NCI-H146 treated with DMSO at 0.1 percent for 48 hours (cell line): ENCODE measurements around the gene P2RY12.

ENCODE experiments used
- DNase-seq: peaks from one replicate; lab custom pipeline; 2025; ENCODE audit not compliant: unreplicated experiment; lab: John Stamatoyannopoulos, UW

Gene P2RY12

DNA sequence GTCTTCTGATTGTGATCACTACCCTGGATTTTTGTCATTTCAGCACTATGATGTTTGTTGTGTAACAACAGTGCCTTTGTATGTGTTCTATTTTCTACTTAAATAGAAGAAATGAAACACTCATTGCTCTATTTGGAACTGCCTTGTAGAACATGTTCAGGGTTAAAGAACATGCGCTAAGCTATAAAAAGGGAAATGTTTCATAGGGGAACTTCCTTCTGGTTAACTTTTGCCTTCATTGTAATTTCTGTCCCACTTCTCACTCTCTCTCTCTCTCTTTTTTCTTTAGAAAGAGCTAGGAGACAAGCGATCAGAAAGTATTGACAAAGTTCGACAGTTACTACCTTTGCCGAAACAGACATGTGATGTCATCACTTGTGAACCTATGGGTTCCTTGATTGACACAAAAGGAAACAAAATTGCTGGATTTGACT, at the start of gene P2RY12:
Gene P2RY12 (minus strand): TSS at position 13 of the 434 bp plus-strand sequence. CDS start 45,908 bp downstream, outside the sequence.
- DNase-seq, result no peak

DNA sequence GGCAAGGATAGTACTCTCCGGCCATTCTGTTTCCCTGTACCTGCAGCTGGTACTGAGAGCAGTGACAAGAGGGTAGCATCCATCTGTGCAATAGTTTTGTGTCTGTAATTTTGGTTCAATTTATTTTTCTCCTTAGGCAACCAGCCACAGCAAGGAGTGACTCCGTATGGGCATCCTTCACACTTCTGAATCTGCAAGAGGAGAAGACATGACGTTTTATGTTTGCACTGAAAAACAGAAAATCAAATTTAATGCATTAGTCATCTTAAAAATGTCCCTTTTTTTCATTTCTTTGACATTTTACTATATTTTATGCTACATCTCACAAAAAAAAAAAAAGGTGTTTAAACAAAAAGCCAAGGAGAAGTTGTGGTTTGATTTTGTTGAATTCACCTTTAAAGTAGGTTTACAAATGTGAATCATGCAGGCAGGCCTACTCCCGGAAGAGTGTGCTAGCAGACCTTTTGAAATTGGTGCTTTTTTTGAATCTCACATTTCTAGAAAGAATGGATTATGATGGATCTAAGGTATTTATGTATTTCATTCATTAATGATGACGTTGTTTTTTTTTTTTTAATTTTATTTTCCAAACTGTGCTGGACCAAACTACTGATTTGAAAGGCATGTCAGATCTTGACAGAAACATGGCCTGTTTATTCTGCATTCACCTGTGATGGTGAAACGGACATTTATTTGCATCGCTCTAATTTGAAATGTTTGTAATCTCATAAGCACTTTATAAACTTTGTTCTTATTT, 48.2 kb upstream of the P2RY12 start:
- no peak for DNase-seq

DNA sequence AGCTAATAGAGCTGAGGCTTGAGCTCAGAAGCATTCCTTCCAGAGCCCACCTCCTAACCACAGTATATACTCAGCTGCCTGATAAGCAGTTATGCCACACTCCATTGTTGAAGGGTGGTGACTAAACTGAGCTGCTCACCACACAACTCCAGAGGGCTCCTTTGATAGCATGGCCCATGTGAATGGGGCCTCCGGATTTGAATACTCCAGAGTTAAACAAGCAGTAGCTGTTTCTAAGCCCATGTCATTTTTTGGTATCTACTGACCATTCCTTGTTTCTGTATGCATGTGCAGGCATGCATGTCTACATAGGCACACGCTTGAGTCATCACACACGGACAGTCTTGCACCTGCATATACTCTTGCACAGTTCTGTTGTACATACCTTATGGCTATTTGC, 47.4 kb upstream of the P2RY12 start:
- DNase-seq, result no peak

DNA sequence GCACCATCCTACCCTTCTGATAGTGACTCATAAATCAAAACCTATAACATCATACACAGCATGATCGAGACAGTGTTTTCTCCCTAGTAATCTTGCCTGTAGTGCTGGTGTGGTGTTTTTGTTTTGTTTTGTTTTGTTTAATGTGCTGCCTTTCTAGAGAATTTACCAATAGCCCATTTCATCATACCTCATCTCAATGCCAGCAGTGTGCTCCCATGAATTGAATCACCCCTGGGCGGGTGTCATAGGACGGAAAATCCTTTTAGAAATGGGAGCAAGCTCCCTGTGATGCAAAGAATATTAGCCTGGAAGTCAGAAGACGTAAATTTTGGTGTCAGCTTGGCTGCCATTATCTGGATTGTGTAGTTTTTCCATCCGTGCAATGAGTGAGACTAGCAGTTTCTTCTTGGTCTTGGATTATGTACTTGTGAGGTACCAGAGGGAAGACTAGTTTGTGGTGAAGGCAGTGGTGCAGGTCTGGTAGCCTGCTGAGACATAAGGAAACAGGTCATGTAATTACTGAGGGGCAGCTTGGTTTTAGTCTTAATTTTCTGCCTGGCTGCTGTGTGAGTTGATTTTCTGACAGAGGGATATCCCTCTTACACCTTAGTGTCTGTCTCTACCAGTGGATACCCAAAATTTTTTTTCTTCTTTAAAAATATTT, 46.4 kb upstream of the P2RY12 start:
- no peak for DNase-seq

DNA sequence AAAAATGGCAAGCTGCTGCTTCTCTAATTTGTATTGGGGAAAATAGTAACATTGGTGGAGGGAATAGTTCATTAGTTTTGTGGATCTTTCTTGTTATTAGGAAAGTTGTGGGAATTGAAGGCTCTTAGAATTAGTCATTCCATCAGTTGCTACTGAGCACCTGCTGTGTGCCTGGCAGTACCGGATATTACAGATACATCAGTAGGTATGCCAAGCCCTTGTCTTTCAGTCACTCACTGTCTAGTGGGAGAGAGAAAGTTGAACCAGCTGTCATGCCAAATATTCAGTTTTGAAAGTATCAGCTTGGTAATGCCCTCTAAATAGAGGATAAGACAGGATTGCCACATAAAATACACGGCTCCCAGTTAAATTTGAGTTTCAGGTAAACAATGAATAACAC, 43.8 kb upstream of the P2RY12 start:
- no peak for DNase-seq

DNA sequence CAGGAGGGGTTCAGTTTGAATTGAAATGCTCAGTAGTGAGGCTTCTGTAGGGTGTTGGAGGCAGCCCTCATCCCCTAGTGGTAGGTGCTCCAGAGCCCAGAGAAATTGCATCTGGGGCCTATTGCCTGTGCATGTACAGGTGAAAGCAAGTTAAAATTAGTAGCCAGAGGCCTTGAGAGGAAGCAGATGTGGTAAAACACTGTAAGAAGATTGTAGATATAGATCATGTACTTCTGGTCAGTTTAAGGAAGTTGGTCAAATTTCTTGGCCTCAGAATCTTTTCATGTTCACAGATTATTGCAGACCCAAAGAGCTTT, 41.7 kb upstream of the P2RY12 start:
- no peak for DNase-seq

DNA sequence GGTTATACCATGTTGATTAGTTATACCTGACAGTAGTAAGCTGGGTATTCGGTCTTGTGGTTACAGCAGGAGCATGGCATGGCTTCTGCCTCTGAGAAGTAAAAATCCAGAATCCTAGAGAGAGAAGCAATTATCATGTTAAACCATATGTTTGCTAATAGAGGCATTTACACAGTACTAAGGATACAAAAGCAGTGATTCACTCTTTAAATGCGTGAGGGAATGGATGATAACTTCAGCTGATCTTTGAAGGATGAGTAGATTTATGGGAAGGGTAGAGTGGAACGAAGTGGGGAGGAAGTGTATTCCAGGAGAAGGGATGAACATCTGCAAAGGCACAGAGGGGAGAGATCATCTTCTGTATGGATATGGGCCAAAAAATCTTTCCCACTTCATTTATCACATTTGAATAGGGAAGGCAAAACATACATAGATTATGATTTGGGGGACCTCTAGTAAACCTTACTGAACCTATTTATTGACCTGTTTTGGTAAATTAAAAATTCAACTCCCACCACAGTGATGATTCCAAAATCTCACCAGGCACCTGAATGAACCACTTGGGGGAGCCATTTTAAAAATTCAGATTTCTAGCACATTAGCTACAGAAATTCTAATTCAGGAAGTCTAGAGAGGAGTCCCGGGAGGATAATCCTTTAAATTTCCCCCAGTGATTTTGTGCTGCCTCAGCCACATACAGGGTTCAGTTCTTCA, 41.2 kb upstream of the P2RY12 start:
- DNase-seq, result no peak

DNA sequence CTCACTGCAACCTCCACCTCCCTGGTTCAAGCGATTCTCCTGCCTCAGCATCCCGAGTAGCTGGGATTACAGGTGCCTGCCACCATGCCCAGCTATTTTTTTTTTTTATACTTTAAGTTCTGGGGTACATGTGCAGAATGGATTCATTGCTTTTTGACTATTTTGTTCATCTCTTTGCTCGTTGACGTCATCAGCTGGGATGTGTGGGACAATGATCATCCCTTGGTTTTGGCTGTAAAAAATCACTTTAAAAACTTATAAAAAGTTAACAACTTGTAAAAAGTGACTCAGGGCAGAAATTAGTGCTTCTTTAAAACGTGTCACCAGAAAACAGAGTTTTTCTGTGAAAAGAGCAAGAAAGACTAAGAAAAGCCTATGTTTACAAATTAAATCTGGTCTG, 38.5 kb upstream of the P2RY12 start:
- no peak for DNase-seq

DNA sequence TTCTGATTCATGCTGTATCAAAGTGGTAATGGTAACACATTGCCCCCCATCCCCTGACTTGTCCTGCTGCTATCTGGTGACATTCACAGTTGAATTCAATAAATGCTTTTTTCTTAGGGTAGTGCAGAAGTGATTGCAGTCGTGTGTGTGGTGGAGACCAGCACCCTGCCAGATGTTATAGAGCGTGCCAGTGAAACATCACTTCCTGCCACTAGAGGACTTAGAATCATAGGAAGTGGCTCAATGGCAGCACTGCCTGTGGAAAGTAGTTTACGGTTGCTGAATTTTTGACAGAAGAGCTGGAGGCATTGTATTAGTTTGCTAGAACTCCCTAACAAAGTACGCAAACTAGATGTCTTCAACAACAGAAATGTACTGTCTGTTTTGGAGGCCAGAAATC, 37.4 kb upstream of the P2RY12 start:
- DNase-seq, result no peak

DNA sequence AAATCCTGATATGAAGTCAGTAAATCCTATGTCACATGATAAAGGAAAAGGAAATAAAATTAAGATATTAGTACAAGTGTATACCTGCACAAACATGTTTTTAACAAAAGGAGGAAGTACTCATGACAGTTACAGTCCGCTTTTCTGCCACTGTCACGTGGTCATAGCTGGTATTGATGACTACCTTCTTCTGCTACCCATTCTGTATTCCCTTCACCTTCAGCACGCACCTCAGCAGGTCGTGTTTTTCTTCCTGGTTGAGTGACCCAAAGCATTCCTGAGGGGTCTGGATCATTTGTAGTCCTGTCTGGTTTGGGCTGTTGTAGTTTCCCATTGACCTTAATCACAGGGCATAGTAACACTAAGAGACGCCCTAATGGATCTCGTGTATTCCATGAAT, 35.3 kb upstream of the P2RY12 start:
- DNase-seq, result no peak

DNA sequence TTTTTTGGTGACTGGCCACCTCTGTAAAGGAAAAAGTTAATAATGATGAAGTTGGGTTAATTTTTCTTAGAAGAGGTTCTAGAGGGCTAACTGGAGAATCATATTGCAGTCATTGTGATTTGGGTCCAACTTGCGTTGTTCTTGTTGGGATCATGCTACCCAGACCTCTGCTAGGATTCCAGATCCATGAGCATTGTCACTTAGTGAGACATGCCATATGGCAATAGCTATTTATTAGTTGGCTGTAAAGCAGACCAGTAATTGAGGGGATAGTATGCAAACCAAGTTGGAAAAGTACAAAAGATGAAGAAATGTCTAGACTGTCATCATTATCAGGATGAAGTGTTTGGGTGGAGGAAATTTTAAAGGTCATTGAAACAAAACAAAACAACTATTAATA, 30.7 kb upstream of the P2RY12 start:
- DNase-seq, result no peak

DNA sequence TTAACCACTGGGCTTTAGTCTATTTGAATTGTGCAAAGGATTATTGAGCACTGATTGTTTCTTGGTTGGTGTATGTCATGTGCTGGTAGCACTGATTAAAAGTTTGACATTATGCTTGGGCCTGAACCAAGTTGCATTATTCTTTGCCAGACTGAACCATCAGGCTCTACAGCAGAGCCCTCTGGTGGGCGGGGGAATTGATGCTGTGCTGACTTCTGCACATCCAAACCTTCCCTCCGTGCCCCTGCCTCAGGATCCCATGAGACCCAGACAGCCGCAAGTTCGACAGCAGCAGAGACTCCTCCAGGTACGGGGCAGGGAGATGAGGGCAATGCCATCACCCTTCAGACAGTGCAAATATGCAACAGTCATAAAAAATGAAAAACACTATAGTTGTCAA, 28.4 kb upstream of the P2RY12 start:
- no peak for DNase-seq

DNA sequence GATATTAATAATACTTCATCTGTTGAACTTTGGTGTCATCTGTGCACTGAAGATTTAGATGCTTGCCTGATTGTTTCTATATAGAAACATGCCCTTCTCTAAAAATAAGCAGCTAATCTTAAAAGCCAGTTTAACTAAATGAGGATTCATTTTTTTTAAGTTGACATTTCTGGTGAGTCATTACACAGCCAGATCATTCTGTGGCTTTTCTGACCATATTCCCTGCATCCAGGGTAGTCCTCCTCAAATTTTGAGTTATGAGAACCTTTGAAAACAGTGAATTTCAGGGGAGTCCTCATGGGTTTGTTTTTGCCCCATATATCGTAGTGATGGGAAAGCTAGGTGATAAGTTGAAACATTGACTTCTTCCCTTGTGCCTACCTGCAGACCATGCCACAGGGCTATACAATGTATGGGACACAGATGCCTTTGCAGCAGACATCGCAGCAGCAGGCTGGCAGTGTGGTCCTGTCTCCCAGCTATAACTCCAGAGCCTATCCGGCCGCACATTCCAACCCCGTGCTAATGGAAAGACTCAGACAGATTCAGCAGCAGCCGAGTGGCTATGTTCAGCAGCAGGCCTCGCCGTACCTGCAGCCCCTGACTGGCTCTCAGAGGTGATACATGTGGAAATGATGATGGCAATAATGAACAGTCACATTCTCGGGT, 26.5 kb upstream of the P2RY12 start:
- DNase-seq, result no peak

DNA sequence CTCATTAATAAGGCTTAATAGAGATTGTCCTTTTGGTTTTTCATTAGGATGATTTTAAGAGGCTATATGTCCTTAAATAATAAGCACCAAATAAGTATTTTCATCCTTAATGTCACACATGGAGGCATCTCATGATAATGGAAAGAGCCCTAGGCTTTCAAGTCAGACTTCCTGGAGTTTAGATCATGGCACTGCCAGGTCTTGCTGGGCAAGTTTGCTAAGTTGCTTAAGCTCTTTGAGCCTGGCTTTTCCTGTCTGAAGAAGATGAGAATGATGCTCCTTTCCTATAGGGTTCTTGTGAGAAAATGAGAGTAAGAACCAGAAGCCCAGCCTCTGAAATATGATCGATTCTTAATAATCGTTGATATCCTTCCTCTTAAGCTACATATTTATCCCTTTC, 23.4 kb upstream of the P2RY12 start:
- DNase-seq, result no peak

DNA sequence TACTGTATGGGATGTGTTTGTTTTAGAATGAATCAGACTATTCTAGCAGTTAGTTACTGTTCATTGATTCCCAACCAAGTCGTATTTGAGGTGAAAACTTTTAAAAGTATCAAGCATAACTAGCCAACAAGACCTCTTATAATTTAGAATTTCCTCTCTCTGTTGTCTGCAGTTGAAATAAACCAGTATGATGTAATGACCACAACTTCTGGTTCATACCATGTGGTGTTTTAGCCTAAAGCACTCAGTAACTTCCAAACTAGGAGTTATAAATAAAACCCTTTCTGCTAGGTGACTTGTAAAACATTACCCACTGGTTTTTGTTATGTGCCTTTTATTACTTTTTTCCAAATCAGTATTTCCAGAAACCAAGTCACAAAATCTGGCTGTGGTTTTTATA, 19.8 kb upstream of the P2RY12 start:
- DNase-seq, result no peak

DNA sequence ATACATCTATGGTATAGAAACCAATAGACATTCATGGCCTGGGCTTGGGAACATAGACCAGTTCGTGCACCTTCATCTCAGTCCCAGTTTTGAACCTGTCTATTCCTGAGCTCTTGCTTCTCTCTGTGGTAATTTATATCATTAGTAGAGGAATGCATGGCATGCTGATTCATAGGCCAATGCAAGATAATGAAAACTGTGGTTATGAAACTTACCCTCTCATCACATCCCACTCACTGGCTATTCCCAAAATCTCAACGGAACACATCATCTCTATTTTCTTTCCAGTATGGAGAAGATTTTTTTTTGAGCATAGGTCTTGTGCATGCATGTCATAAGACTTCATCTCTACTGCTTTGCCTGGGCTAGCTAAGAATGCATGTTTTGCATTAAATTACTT, 18.7 kb upstream of the P2RY12 start:
- DNase-seq, result no peak

DNA sequence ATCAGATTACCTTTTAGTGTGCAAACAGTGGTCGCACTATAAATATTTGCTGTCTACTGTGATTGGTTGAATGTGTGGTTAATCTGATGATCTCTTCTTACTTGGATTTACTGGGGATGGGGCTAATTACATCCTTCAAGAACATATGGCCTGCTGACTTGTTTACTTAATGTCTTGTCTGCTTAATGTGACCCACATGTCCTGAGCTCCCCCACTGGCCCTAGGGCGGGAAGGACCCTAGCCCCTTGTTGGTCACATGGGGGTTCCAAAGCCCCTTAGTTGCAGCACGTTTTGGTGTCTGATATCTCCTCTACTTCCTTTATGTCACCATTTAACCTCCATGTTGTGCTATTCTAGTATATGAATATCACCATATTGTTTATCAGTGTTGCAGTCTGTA, 17.8 kb upstream of the P2RY12 start:
- no peak for DNase-seq

DNA sequence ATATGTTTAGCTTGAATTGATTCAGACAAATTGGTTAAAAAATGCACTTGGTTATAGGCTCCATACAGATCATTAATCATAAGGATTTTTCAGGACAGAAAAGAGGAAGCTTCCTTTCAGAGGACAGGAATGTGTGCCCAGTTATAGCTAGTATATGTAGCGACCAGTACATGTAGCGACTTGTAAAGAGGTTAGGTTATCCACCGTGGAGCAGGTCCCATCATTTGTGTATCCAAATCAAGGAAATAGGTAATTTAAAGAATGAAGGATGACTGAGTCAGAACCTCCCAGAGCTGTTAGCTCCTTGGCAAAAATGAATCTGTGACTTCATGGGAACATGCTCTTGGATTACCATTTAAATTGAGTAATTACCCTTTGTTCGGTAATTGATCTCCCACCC, 15.8 kb upstream of the P2RY12 start:
- DNase-seq, result no peak

DNA sequence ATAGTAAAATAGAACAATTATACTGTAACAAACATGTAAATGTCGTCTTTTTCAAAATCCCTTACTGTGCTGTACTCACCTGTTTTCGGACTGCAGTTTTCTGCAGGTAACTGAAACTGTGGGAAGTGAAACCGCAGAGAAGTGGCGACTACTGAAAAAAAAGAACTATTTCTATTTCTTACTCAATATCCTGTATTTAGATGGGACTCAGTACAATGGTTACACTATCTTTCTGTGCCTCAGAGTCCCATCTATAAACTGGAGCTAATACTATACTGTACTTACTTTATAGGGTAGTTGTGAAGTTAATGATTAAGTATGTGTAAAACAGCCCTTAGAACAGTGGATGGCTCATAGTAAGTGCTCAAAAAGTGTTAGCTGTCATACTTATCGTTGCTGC, 14.3 kb upstream of the P2RY12 start:
- DNase-seq, result no peak

DNA sequence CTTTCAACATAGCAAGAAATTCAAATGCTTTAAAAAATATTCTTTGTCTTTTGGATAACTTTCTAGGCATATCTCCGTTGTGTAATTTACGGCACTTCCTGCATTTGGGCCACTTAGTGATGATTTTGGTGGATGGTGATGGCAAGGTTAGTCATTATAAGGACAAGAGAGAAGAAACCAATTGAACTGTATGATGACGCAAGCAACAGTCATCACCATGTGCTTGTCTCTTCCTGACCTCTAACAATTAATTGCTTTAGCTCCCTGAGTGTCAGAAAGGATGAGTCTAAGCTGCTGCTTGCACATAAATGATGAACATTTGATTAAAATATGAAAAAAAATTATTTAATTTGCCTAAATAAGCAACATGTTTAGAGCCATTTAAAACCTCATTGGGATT, 11.3 kb upstream of the P2RY12 start:
- no peak for DNase-seq

DNA sequence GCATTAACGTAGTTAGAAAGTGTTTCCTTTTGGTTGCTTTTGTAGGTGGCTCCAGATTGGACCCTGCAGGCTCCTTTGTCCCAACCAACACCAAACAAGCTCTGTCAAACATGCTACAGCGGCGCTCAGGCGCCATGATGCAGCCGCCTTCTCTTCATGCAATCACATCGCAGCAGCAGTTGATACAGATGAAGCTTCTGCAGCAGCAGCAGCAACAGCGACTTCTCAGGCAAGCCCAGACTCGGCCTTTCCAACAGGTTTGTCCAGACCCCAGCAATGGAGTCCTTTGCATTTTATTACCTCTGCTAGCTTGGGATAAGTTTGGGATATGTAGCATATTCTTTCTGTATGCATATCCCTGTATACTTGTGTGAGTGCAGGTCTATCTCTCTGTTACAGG, 10.1 kb upstream of the P2RY12 start:
- no peak for DNase-seq

DNA sequence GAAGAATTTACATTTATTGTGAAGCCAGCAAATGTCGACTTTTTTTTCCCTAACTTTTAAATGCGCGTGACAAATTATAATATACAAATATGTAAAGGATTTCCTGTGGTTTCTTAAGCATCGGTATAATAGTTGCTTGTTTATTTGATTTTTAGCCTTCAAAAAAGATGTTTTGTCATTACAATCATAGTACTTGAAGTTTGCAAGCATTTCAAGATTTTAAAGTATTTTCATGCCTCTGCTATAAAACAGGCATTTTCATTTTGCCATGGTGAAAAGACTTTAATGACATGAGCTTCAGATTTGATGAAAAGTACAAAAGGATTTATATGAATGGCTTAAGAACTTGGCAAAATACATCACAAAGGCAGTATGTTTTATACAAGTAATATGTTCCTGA, 9.4 kb upstream of the P2RY12 start:
- no peak for DNase-seq
